ENCODE measurements around the gene HBM. TPM values are rescaled to one million over a fixed set of nuclear protein-coding genes. Genes with fewer than 3 reads are reported as not detected.
"Not testable (repeated sequence)": the region's sequence is repeated elsewhere in the genome, so short reads cannot be mapped to it uniquely, and the experiment has no call there.

HBM gene
- total RNA-seq, 1 experiment from 2014 or later: not detected

DNA sequence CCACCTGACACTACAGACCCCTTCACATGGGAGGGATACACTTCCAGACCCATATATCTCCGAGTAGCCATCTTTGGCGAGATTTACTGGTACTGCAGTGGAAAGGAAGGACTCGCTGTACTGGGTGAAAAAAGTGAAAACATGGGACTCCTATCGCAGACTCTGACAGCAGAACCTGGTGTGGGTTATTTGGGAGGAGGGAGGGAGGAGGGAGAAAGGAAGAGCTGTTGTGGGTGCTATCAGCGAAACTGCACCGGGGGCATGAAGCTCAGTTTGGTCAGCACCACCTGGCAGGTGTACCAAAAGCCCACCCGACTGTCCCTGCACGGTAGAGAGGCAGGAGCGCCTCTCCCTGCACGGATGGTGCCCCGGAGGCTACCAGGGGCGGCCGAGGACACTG lies 19.4 kb downstream of the HBM start:
- DNase-seq (ENCODE audit: low spot score): no peak

DNA sequence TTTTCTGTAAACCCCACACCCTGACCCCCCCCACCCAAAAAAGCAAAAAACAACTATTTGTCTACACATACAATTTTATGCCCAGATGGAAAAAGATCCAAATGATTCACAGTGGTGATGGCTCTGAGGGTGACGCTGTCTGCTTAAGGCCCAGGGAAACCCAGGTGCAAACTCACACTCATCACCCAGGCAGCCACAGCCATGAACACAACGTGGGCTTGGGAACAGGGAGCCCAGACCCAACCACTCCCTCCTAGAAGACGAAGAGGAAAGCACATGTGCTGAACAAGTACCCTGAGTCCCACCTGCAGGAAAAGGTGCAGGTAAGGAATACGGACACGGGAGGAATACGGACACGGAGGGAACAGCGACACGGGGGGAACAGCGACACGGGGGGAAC lies 19.9 kb downstream of the HBM start:
- no peak for DNase-seq (ENCODE audit: low spot score)

DNA sequence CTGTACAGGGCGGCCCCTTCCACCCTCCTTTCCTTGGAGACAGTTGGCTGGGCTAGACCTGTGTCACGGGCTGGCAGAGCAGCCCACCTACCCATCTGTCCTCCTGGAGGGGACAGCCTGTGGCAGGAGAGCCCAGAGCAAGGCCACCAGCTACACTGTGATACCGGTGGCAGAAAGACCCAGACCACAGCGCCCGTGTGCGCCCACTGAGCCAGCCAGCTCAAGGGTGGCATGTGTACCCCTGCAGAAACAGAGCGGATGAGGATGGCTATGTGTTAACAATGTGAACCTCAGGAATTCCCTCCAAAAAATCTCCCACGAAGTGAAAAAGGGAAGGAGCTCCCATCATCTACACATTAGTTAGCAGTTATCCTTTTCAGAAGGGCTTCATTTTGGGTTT lies 21.6 kb downstream of the HBM start:
- no peak for DNase-seq (ENCODE audit: low spot score)

DNA sequence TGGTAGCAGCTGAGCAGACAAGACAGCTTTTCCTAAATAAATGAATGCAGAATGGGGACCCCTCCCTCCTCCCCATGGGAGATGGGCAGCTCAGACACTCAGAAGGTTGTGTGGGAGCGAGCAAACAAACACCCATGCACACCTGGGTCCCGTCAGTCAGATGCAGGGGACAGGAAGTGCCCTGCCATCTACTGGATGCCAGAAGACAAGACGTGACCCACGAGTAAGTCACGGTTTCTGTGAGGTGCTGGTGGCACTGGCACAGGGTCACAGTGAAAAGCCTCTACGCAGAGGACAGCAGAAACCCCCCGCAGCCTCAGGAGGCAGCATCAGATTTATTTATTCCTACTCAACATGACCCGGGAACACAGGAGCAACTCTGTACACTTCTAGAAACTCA lies 22.9 kb downstream of the HBM start:
- no peak for DNase-seq (ENCODE audit: low spot score)

- DNase-seq (ENCODE audit: low spot score): no peak
Observed at GRCh38 chr16:189604-190186, 23.9 kb downstream of the HBM start.

GRCh38 chr16:191831-192230 lies 26.1 kb downstream of the HBM start:
- no peak for DNase-seq (ENCODE audit: low spot score)

- DNase-seq (ENCODE audit: low spot score): no peak
Observed at GRCh38 chr16:192686-193085, 26.9 kb downstream of the HBM start.

- DNase-seq (ENCODE audit: low spot score): no peak
Observed at GRCh38 chr16:193441-193840, 27.7 kb downstream of the HBM start.

DNA sequence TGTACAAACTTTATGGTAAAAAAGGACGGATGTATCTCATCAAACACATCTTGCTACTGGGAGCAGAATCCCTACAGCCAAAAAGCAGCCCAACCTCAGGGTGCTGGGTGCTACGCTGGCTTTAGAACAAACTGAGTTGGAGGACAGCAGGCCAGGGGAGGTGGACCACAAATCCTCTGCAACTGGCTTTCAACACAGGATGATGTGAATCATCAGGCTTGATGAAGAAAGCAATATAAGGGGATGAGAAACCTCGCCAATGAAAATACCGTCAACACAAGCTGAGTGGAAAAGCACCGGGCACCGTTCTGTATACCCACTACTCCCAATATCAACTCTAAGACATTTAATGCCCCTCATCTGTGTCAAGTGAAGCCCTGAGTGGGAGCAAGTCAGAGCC lies 28.7 kb downstream of the HBM start:
- no peak for DNase-seq (ENCODE audit: low spot score)

- DNase-seq (ENCODE audit: low spot score): peak; percentile 82
Observed at GRCh38 chr16:200388-200787, 34.6 kb downstream of the HBM start.

DNA sequence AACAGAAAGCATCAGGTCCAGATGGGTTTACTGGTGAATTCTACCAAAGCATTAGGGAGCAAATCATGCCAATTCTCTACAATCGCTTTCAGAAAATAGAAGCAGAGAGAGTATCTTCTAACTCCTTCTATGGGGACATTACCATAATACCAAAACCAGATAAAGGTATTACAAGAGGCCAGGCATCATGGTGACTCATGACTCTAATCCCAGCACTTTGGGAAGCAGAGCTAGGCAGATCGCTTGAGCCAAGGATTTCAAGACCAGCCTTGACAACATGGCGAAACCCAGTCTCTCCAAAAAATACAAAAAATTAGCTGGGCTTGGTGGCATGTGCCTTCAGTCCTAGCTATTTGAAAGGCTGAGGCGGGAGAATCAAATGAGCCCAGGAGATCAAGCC lies 37.5 kb downstream of the HBM start:
- DNase-seq (ENCODE audit: low spot score): no peak

GRCh38 chr16:204046-204445 lies 38.3 kb downstream of the HBM start:
- not testable (repeated sequence) for DNase-seq (ENCODE audit: low spot score)

DNA sequence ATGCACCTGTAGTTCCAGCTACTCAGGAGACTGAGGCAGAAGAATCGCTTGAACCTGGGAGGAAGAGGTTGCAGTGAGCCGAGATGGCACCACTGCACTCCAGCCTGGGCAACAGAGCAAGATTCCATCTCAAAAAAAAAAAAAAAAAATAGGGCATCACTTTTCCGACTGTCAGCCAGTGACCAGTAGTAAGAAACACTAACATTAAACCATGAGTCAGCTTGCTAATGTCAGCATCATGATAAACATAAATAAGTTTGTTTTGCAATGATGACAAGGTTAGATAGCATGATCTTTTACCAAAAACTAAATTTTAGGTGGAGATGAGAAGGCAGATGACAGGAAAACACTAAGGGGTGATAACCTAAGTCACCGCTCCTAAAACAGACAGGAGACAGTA lies 43.6 kb downstream of the HBM start:
- DNase-seq (ENCODE audit: low spot score): not testable (repeated sequence)

- DNase-seq (ENCODE audit: low spot score): not testable (repeated sequence)
Observed at GRCh38 chr16:211631-212180, 45.9 kb downstream of the HBM start.

- DNase-seq (ENCODE audit: low spot score): peak; percentile 37
Observed at GRCh38 chr16:212999-213398, 47.2 kb downstream of the HBM start.

Other genes with a start within 250 kb of the HBM start
- 11.7 and 15.9 TPM in 2 replicates for gene POLR3K, start 112.4 kb upstream of the HBM start, total RNA-seq (2014; rRNA removed; shearing (Covaris generic))
- gene SNRNP25, start 112.2 kb upstream of the HBM start, total RNA-seq (2014; rRNA removed; shearing (Covaris generic)): 70.8 and 84.5 TPM in 2 replicates
- gene RHBDF1, start 93.3 kb upstream of the HBM start, total RNA-seq (2014; rRNA removed; shearing (Covaris generic)): 39.3 and 43.7 TPM in 2 replicates
- 144 TPM in 2 replicates for gene MPG, start 87.8 kb upstream of the HBM start, total RNA-seq (2014; rRNA removed; shearing (Covaris generic))
- 7.3 TPM in 2 replicates for gene NPRL3, start 27.3 kb upstream of the HBM start, total RNA-seq (2014; rRNA removed; shearing (Covaris generic))
- not detected in 2 replicates for gene HBZ, start 13.3 kb upstream of the HBM start, total RNA-seq (2014; rRNA removed; shearing (Covaris generic))
- not detected in 2 replicates for gene HBA2, start 6.9 kb downstream of the HBM start, total RNA-seq (2014; rRNA removed; shearing (Covaris generic))
- gene HBA1, start 10.7 kb downstream of the HBM start, total RNA-seq (2014; rRNA removed; shearing (Covaris generic)): not detected in 2 replicates
- gene HBQ1, start 14.5 kb downstream of the HBM start, total RNA-seq (2014; rRNA removed; shearing (Covaris generic)): not detected in 2 replicates
- 62.4 and 80.0 TPM in 2 replicates for gene LUC7L, start 63.5 kb downstream of the HBM start, total RNA-seq (2014; rRNA removed; shearing (Covaris generic))
- gene FAM234A, start 68.8 kb downstream of the HBM start, total RNA-seq (2014; rRNA removed; shearing (Covaris generic)): 72.1 and 106 TPM in 2 replicates
- 0.07 TPM in 1 of 2 replicates, not detected in the other for gene RGS11, start 110.0 kb downstream of the HBM start, total RNA-seq (2014; rRNA removed; shearing (Covaris generic))
- gene ARHGDIG, start 114.6 kb downstream of the HBM start, total RNA-seq (2014; rRNA removed; shearing (Covaris generic)): 1.1 and 4.0 TPM in 2 replicates
- gene PDIA2, start 117.2 kb downstream of the HBM start, total RNA-seq (2014; rRNA removed; shearing (Covaris generic)): 0.29 and 0.41 TPM in 2 replicates
- 39.0 and 50.5 TPM in 2 replicates for gene AXIN1, start 186.7 kb downstream of the HBM start, total RNA-seq (2014; rRNA removed; shearing (Covaris generic))
- 234 and 252 TPM in 2 replicates for gene MRPL28, start 204.6 kb downstream of the HBM start, total RNA-seq (2014; rRNA removed; shearing (Covaris generic))
- 46.6 and 58.5 TPM in 2 replicates for gene PGAP6, start 216.0 kb downstream of the HBM start, total RNA-seq (2014; rRNA removed; shearing (Covaris generic))
- gene NME4, start 231.2 kb downstream of the HBM start, total RNA-seq (2014; rRNA removed; shearing (Covaris generic)): 161 and 179 TPM in 2 replicates
- 8.1 and 12.5 TPM in 2 replicates for gene DECR2, start 235.9 kb downstream of the HBM start, total RNA-seq (2014; rRNA removed; shearing (Covaris generic))